Liver (tissue), 2 donors: ENCODE data around the gene TEC.

Experiments
- TF ChIP-seq, protein P1 (sequence below): fragments of 150-350 bp; IDR thresholded peaks from 2 replicates; pipeline ENCODE4 v1.5.1; 2017; ENCODE audit warnings: improper control_type of control experiment, low read depth, low read length; ENCODE audit not compliant: missing input control
- TF ChIP-seq, protein P2 (sequence below): IDR thresholded peaks from 2 replicates; pipeline ENCODE4 v1.6.1; 2016; ENCODE audit warnings: antibody characterized with exemption
- donor health status: healthy.

DNA sequence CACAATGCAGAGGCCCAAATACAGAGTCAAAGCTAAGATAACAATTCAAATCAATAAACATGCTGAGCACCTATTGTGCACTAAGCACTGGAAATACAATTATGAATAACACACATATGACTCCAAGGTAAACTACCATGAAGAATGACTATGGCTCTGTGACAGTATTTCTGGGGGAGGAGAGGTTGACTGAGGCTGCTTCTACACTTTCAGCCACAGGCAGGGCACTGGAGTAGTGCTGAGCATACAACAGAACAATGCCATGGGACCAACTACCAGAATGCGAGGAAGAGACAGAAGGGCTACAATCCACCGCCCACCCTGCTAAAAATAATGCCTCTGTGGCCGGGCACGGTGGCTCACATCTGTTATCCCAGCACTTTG, 13.7 kb downstream of the TEC start:
- TF ChIP-seq, protein P1, sequence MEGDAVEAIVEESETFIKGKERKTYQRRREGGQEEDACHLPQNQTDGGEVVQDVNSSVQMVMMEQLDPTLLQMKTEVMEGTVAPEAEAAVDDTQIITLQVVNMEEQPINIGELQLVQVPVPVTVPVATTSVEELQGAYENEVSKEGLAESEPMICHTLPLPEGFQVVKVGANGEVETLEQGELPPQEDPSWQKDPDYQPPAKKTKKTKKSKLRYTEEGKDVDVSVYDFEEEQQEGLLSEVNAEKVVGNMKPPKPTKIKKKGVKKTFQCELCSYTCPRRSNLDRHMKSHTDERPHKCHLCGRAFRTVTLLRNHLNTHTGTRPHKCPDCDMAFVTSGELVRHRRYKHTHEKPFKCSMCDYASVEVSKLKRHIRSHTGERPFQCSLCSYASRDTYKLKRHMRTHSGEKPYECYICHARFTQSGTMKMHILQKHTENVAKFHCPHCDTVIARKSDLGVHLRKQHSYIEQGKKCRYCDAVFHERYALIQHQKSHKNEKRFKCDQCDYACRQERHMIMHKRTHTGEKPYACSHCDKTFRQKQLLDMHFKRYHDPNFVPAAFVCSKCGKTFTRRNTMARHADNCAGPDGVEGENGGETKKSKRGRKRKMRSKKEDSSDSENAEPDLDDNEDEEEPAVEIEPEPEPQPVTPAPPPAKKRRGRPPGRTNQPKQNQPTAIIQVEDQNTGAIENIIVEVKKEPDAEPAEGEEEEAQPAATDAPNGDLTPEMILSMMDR = no peak
- TF ChIP-seq, protein P2, sequence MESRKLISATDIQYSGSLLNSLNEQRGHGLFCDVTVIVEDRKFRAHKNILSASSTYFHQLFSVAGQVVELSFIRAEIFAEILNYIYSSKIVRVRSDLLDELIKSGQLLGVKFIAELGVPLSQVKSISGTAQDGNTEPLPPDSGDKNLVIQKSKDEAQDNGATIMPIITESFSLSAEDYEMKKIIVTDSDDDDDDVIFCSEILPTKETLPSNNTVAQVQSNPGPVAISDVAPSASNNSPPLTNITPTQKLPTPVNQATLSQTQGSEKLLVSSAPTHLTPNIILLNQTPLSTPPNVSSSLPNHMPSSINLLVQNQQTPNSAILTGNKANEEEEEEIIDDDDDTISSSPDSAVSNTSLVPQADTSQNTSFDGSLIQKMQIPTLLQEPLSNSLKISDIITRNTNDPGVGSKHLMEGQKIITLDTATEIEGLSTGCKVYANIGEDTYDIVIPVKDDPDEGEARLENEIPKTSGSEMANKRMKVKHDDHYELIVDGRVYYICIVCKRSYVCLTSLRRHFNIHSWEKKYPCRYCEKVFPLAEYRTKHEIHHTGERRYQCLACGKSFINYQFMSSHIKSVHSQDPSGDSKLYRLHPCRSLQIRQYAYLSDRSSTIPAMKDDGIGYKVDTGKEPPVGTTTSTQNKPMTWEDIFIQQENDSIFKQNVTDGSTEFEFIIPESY = no peak
